NCI-H345 treated with DMSO at 0.1 percent for 48 hours (cell line): Measurements from ENCODE around the gene SEL1L2.

Experiments used
- DNase-seq: peaks from one replicate; lab custom pipeline; 2025; ENCODE audit not compliant: unreplicated experiment; lab: John Stamatoyannopoulos, UW

Gene SEL1L2

GRCh38 chr20:13929836-13930235 is 60.6 kb downstream of the SEL1L2 start:
- DNase-seq, result no peak

DNA sequence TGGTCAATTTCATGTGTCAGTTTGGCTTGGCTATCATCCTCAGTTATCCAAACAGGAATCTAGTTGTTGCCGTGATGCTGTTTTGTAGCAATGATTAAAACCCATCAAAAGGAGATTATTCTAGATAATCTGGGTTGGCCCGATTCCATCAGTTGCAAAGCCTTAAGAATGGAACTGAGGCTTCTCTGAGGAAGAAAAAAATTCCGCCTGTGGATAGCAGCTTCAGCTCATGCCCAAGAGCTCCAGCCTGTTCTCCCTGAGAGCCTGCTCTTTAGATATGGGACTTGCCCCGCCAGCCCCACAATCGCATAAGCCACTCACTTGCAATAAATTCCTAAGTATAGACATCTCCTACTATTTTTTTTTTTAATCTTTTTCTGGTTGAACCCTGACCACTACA is 61.5 kb downstream of the SEL1L2 start:
- no peak for DNase-seq

GRCh38 chr20:13927171-13927570 is 63.2 kb downstream of the SEL1L2 start:
- no peak for DNase-seq

- no peak for DNase-seq
Measured at GRCh38 chr20:13922241-13922640, 68.2 kb downstream of the SEL1L2 start.

- DNase-seq, result no peak
Measured at GRCh38 chr20:13915284-13915683, 75.1 kb downstream of the SEL1L2 start.

- DNase-seq, result no peak
Measured at GRCh38 chr20:13913572-13913971, 76.8 kb downstream of the SEL1L2 start.

DNA sequence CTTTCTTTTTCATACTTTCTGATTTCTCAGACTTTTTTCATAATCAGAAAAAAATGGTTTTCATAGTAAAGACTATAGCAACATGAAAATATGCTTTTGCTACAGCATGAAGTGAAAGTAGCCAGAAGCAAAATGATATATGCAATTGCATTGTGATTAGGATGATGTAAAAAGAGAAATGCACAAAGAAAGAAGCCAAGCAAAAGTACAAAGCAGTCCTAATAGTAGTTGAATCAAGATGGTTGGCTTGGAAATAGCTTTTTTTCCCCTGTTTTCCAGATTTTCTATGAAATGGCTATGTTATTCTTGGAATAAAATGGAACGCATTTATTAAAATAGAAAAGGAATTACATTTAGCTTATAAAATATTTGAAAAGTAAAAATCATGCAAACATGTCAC is 77.3 kb downstream of the SEL1L2 start:
- DNase-seq, result no peak

DNA sequence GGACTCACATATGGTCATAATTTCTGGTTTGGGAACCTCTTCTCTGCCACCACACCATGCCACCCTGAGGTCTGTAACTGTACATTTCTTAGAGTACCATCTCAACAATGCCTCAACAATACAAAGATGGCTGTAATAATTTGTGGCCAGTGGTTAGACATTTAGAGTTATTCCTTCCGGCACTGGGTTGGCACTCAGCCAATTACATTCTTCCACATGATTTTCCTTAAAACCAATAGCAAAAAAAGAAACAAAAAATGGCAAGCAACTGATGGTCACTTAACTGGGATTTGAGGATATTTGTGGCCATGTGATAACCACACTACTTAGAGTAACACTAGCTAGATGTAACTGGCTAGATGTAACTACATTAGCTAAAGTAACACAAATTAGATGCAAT is 79.9 kb downstream of the SEL1L2 start:
- DNase-seq, result no peak

- no peak for DNase-seq
Measured at GRCh38 chr20:13909067-13909466, 81.3 kb downstream of the SEL1L2 start.

- DNase-seq, result no peak
Measured at GRCh38 chr20:13904766-13905165, 85.6 kb downstream of the SEL1L2 start.

- DNase-seq, result no peak
Measured at GRCh38 chr20:13900496-13900895, 89.9 kb downstream of the SEL1L2 start.

DNA sequence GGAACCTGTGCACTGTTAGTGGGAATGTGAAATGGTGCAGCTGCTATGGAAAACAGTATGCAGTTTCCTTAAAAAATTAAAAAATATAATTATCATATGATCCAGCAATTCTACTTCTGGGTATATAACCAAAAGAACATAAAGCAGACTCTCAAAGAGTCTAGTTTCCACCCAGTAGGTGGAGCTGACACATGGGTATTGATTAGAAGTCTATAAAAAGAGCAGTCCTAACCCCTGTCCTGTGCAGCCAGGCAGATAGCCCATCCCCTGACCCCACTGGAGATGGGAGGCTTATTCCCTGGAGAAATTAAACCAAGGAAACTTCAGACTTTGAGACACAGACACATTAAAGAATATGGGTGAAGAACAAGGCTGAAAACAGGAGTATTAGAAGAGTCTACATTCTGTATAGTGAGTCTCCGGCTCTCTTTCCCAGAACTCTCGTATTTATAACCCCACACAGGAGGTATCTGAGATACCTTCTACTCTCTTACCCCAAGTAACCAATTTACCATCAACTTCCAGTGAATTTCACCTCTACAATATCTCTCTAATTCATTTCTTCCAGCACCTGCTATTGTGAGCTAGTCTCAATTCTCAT is 92.3 kb downstream of the SEL1L2 start:
- DNase-seq, result no peak

DNA sequence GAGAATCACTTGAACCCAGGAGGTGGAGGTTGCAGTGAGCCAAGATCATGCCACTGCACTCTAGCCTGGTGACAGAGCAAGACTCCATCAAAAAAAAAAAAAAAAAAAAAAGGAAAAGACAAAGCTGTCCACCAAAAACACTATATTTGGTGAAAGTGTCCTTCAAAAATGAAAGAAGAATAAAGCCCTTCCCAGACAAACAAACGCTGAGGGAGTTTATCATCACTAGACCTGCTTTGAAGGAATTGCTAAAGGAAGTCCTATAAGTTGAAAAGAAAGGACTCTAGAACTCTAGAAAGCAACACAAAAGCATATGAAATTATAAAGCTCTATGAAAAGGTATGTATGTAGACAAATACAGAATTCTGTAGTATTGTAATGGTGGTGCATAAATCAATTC is 98.8 kb downstream of the SEL1L2 start:
- no peak for DNase-seq

DNA sequence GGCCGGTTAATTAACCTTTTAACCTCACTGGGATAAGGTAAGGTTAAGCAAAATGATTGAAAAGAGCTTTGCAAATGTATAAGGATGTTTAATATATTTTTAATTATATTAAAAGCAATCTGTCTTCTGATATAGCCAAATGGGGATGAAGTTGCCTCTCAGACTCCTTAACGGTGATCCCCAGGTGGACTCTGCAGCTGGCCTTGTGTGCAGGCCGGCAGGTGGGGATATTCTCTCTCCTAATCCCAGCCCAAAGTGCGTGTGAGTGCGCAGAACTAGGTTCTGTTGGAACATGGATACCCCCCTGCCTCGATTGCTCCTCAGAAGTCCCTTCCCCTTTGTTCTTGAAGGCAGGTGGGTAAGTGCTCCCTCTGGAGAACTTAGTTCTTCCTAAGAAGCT is 105.6 kb downstream of the SEL1L2 start:
- no peak for DNase-seq

DNA sequence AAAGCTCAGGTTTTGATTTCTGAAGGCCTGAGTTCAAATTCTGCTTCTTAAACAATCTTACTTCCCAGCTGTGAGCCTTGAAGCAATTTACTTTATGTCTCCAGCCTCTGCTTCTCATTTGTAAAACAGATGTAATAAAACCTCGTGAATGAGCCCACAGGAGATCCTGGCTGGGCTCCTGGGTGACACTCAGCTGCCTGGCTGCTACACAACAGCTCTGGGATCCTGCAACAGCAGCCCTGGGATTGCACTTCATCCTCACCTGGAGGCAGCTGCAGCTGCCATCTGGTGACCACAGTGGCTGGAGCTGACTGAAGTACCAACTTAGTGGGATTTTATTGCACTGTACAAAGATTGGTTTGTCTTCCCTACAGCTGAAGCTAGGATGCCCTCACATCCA is 107.0 kb downstream of the SEL1L2 start:
- no peak for DNase-seq

DNA sequence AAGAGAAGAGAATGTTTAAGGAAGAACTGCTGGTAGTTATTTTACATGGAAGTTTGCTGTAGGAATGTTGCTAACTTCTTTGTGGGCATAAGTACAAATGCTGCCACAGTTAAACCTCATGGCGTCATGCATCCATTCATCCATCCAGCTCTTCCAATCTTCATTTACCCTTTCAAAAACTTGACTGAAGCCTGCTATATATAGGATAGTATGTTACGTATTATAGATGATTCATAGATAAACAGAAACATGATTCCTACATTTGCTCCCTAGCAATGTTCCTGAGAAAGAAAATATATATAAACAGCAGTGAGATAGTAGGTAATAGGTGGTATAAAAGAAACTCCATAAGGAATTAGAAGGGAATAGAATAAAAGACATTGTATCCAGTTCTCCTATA is 111.8 kb downstream of the SEL1L2 start:
- DNase-seq, result no peak

GRCh38 chr20:13877793-13878192 is 112.6 kb downstream of the SEL1L2 start:
- peak; percentile 65 for DNase-seq

GRCh38 chr20:13875265-13875811 is 115.1 kb downstream of the SEL1L2 start:
- no peak for DNase-seq

DNA sequence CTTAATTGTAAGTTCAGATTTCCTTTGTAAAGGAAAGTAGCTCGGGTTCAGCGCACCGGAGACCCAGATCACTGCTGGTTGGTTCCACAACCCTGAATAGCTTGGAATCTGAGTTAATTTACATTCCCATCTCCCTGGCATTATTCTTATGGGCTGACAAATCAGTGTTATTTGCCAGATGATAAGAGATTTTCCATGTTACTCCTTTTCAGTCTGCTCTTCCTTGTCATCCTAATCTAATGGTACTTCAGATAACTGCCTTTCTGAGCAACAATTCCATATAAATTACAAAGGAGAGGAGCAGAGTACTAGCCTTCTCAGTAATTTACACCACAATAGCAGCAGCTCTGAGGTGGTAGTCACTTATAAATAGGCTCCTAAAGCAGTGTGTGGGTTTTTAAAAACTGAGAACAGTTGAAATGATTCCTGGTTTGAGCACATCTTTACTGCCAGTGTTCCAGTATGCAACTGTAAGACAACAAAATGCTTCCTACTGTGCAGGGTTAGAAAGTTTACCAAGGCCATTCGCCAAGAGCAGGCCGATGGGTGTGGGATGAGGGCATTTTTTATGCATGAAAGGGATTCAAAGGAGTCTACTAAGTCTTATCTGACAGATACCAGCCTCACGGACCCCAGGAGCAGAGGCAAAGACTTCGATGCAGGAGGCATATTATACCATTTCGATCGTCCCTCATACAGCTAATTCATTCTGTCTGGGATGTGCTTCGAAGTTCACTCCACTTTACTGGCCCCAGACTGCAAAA is 115.8 kb downstream of the SEL1L2 start:
- DNase-seq, result peak; percentile 59

DNA sequence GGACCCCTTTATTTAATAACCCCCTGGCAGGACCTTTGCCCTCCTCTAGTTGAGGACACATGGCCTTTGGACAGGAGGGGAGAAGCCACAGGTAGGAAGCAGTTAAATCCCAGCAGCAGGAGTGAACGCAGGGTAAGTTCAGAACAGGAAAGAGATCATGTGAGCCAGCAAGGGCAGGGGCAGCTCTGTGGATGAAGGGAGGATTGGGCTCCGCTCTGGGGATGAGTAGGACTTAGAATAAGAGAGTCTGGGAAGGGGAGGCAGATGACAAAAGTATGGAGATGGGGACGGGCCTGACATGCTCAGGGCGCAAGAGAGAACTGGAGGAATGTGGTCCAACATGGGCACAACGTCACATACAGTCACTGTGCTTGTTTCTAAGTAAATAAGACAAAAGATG is 116.6 kb downstream of the SEL1L2 start:
- no peak for DNase-seq

- DNase-seq, result no peak
Measured at GRCh38 chr20:13870170-13870748, 120.2 kb downstream of the SEL1L2 start.

DNA sequence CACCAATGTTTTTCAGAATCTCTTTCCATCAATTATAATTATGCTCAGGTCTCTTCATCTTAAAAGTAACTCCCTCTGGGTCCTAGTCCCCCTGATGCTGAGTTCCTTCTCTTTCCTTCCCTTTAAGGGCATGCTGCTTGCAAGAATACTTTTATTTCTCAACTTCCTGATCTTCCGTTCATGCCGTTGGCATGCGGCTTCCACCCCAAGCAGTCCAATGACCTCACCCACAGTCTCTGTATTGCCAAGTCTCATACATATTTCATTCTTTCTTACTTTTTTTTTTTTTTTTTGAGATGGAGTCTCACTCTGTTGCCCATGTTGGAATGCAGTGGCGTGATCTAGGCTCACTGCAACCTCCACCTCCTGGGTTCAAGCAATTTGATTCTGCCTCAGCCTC is 122.1 kb downstream of the SEL1L2 start:
- no peak for DNase-seq
